ENCODE data around the gene PHRF1.

DNA sequence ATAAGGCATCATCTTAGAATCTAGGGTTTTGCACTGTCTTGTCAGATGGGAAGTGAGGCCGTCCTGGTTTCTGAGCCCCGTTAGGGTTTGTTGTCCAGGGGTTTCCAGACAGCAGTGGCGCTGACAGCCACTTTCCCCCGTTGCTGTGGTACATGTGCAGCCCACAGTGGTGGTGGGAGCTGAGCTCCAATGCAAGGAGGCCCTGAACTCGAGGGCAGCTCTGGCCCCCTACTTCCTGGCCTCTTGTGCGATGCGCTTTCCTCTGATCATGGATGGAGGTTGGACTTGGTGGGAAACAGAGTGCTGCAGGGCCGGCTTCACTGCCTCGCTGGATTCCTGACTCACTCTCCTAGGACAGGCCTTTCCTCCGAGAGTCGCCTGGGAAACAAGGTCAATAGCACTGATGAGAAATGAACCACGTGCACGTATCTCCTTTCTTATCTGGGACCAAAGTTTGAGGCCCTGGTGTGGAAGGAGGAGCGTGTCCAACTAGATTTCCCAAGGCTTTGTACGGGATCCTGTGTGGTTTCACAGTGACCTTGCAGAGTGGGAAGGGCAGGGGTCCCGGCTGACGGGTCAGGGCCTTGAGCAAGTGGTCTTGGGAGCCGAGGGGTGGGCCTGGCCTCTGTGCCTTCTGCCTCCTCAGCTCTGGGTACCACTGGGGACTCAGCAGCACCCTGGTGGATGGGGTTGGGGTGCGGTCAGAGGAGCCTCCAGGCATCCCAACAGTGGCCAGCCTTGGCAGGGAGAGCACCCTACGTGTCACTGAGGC, 3.7 kb downstream of the PHRF1 start:
- TF ChIP-seq, protein P1, sequence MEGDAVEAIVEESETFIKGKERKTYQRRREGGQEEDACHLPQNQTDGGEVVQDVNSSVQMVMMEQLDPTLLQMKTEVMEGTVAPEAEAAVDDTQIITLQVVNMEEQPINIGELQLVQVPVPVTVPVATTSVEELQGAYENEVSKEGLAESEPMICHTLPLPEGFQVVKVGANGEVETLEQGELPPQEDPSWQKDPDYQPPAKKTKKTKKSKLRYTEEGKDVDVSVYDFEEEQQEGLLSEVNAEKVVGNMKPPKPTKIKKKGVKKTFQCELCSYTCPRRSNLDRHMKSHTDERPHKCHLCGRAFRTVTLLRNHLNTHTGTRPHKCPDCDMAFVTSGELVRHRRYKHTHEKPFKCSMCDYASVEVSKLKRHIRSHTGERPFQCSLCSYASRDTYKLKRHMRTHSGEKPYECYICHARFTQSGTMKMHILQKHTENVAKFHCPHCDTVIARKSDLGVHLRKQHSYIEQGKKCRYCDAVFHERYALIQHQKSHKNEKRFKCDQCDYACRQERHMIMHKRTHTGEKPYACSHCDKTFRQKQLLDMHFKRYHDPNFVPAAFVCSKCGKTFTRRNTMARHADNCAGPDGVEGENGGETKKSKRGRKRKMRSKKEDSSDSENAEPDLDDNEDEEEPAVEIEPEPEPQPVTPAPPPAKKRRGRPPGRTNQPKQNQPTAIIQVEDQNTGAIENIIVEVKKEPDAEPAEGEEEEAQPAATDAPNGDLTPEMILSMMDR (IDR thresholded peaks at IDR 0.05): no peak
- TF ChIP-seq POLR2A (IDR thresholded peaks at IDR 0.05): no peak

All from prostate gland (tissue), 2 donors.